ENCODE data around the gene TTLL11. TPM values are rescaled to one million over a fixed set of nuclear protein-coding genes. Genes with fewer than 3 reads are reported as not detected.

The TTLL11 gene
- total RNA-seq, 4 donors from 2014 or later = 9.1 to 47.4 (median 11.3) TPM

GRCh38 chr9:121781701-121782464 is 311.2 kb downstream of the TTLL11 start:
- Histone ChIP-seq H3K9me3 (no peaks in the 10 kb centered on the region), H3K4me1 (peaks cover 0 to 13% (median 0%) of the 10 kb centered on the region in 4 donors), H3K36me3 (peaks cover 0 to 33% (median 16%) of the 10 kb centered on the region in 4 donors), H3K4me3 (no peak overlapping the region), H3K27me3 (no peaks in the 10 kb centered on the region), H3K27ac (no peak overlapping the region)
- WGBS, 2 donors (ENCODE audit: low coverage in 1 of 2) = 94 to 100% methylated on average over 1 to 17 of the region's 17 CpGs
- TF ChIP-seq POLR2AphosphoS5 (IDR thresholded peaks at IDR 0.05) = no peak
- no peak for TF ChIP-seq POLR2A (IDR thresholded peaks at IDR 0.05)
- no peak for TF ChIP-seq CTCF (IDR thresholded peaks at IDR 0.05)
- TF ChIP-seq EP300 (IDR thresholded peaks at IDR 0.05; ENCODE audit: low read depth) = no peak
- intact Hi-C loops (cut with DNase I; ENCODE audit: low total_unique reads) = no loop called here
- DNase-seq = peak; percentile 7
- in situ Hi-C loops (cut with MboI; ENCODE audit: low pct_ligation_motif_present in 1 of 4, low pct_unique_long_range_greater_than_20kb in 1 of 4, low sequenced_read_pairs in 3 of 4) = no loop called here

DNA sequence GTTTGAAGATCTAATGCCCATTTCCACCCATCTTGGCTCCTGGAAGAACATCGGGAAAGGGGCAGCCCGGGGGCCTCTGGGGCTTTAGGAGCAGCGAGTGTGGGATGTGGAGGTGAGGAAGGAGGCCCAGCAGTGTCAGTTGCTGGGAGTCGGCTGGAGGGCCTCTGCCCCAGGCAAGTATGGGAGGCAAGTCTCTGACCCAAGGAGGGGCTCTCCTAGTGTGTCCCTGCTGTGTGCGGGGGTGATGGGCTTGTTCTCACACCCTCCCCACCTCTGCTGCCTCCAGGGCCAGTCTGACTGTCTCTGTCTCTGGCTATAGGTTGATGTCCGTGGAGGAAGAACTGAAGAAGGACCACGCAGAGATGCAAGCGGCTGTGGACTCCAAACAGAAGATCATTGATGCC is 312.0 kb downstream of the TTLL11 start:
- in situ Hi-C loops (cut with MboI; ENCODE audit: low pct_ligation_motif_present in 1 of 4, low pct_unique_long_range_greater_than_20kb in 1 of 4, low sequenced_read_pairs in 3 of 4) = no loop called here
- Histone ChIP-seq H3K36me3 (peaks cover 0 to 39% (median 19%) of the 10 kb centered on the region in 4 donors), H3K4me1 (peaks cover 0 to 13% (median 0%) of the 10 kb centered on the region in 4 donors), H3K4me3 (no peak overlapping the region), H3K27ac (no peak overlapping the region), H3K9me3 (no peaks in the 10 kb centered on the region), H3K27me3 (no peaks in the 10 kb centered on the region)
- no peak for DNase-seq
- WGBS, 2 donors (ENCODE audit: low coverage in 1 of 2) = 91 to 93% methylated on average over 3 to 8 of the region's 8 CpGs
- intact Hi-C loops (cut with DNase I; ENCODE audit: low total_unique reads) = no loop called here
- TF ChIP-seq POLR2A (IDR thresholded peaks at IDR 0.05) (no peak), POLR2AphosphoS5 (IDR thresholded peaks at IDR 0.05) (no peak), EP300 (IDR thresholded peaks at IDR 0.05; ENCODE audit: low read depth) (no peak), CTCF (IDR thresholded peaks at IDR 0.05) (no peak)

DNA sequence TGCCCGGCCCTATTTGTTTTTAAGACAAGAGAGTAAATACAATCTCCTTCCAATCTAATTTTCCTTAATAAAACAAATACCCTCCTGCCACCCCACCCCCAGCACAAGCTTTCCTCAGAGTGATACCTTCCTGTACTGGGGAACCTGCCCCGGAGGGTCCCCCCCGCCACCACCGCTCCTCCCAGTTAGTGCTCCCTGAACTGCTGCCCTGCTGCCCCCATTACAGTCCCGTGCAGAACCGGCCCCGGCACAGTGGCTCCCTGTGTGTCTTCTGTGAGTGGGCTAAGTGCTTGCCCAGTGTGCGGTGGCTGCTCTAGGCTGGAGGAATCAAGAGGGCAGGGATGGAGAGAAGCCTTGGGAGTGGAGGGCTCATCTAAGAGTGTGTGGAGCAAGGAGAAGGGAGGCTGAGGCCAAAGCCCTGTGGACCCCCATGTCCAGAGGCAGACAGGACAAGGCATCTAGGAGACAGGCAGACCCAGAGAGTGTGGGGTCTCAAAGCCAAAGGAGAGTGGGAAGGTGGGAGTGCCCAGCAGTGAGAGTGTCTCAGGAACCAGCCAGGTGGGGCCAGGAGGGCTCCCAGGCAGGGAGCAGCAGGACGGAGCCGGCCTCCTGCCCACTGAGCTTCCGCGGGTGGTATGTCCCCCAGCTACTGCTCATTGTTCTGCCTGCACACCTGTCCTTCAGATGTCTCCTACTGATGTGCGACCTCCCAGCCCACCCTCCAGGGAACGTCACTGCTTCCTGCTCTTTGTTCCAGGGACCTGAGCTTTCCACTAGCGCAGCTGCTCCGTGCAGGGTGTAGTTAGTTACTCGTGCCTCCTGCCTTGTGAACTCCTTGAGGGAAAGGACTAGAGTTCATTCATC is 312.7 kb downstream of the TTLL11 start:
- in situ Hi-C loops (cut with MboI; ENCODE audit: low pct_ligation_motif_present in 1 of 4, low pct_unique_long_range_greater_than_20kb in 1 of 4, low sequenced_read_pairs in 3 of 4) = no loop called here

More for the DNA sequence above, 312.7 kb downstream of the TTLL11 start:
- TF ChIP-seq POLR2A (IDR thresholded peaks at IDR 0.05) (no peak), CTCF (IDR thresholded peaks at IDR 0.05) (no peak), POLR2AphosphoS5 (IDR thresholded peaks at IDR 0.05) (no peak), EP300 (IDR thresholded peaks at IDR 0.05; ENCODE audit: low read depth) (no peak)
- Histone ChIP-seq H3K4me1 (peaks cover 0 to 13% (median 0%) of the 10 kb centered on the region in 4 donors), H3K27ac (peak overlapping the region; percentile 28 to 68 (median 52)), H3K4me3 (no peak overlapping the region), H3K9me3 (no peaks in the 10 kb centered on the region), H3K27me3 (no peaks in the 10 kb centered on the region), H3K36me3 (peaks cover 0 to 46% (median 19%) of the 10 kb centered on the region in 4 donors)
- DNase-seq = peak; percentile 5
- WGBS, 2 donors (ENCODE audit: low coverage in 1 of 2) = 91% methylated on average over 17 of the region's 17 CpGs; no CpG with 5 or more reads in 1 of the 2 donors
- intact Hi-C loops (cut with DNase I; ENCODE audit: low total_unique reads) = no loop called here

Data from transverse colon (tissue), 4 donors.